ENCODE results near the gene E2F7.

The E2F7 gene

GRCh38 chr12:77010691-77011548 is 54.4 kb downstream of the E2F7 start:
- Histone ChIP-seq H3K4me2 (ENCODE audit: low read length) (no peak overlapping the region), H3K9ac (no peak overlapping the region), H3K4me1 (peaks cover 6% of the 10 kb centered on the region), H3K79me2 (no peaks in the 10 kb centered on the region), H3K27ac (no peak overlapping the region), H3K9me3 (ENCODE audit: control insufficient read depth, low read length) (no peaks in the 10 kb centered on the region), H3K4me3 (ENCODE audit: low read depth, low read length) (no peak overlapping the region), H3K27me3 (ENCODE audit: control insufficient read depth, insufficient read depth, low read length) (no peaks in the 10 kb centered on the region), H2AFZ (peak overlapping the region; percentile 67), H3K36me3 (ENCODE audit: control insufficient read depth, insufficient read depth, low read length) (no peaks in the 10 kb centered on the region)
- TF ChIP-seq CTCF (IDR thresholded peaks at IDR 0.05): peak; percentile 85

GRCh38 chr12:77007476-77007875 is 57.9 kb downstream of the E2F7 start:
- H3K4me1 ChIP-seq: peaks cover 6% of the 10 kb centered on the region
- H3K27me3 ChIP-seq (ENCODE audit: control insufficient read depth, insufficient read depth, low read length): no peaks in the 10 kb centered on the region
- no peaks in the 10 kb centered on the region for H3K9me3 ChIP-seq (ENCODE audit: control insufficient read depth, low read length)
- no peak overlapping the region for H2AFZ ChIP-seq
- H3K4me2 ChIP-seq (ENCODE audit: low read length): no peak overlapping the region
- TF ChIP-seq CTCF (IDR thresholded peaks at IDR 0.05): no peak
- H3K4me3 ChIP-seq (ENCODE audit: low read depth, low read length): no peak overlapping the region
- H3K27ac ChIP-seq: no peak overlapping the region
- no peak overlapping the region for H3K9ac ChIP-seq
- H3K79me2 ChIP-seq: no peaks in the 10 kb centered on the region
- no peaks in the 10 kb centered on the region for H3K36me3 ChIP-seq (ENCODE audit: control insufficient read depth, insufficient read depth, low read length)

GRCh38 chr12:77005611-77006098 is 59.7 kb downstream of the E2F7 start:
- Histone ChIP-seq H3K27ac (no peak overlapping the region), H3K27me3 (ENCODE audit: control insufficient read depth, insufficient read depth, low read length) (no peaks in the 10 kb centered on the region), H3K4me1 (peaks cover 4% of the 10 kb centered on the region), H2AFZ (no peak overlapping the region), H3K9me3 (ENCODE audit: control insufficient read depth, low read length) (no peaks in the 10 kb centered on the region), H3K36me3 (ENCODE audit: control insufficient read depth, insufficient read depth, low read length) (no peaks in the 10 kb centered on the region), H3K4me2 (ENCODE audit: low read length) (no peak overlapping the region), H3K9ac (no peak overlapping the region), H3K4me3 (ENCODE audit: low read depth, low read length) (no peak overlapping the region), H3K79me2 (no peaks in the 10 kb centered on the region)
- no peak for TF ChIP-seq CTCF (IDR thresholded peaks at IDR 0.05)

- Histone ChIP-seq H3K79me2 (no peaks in the 10 kb centered on the region), H3K9me3 (ENCODE audit: control insufficient read depth, low read length) (no peaks in the 10 kb centered on the region), H3K36me3 (ENCODE audit: control insufficient read depth, insufficient read depth, low read length) (no peaks in the 10 kb centered on the region), H3K4me1 (no peaks in the 10 kb centered on the region), H3K27me3 (ENCODE audit: control insufficient read depth, insufficient read depth, low read length) (no peaks in the 10 kb centered on the region), H3K27ac (no peak overlapping the region), H2AFZ (no peak overlapping the region), H3K4me3 (ENCODE audit: low read depth, low read length) (no peak overlapping the region), H3K4me2 (ENCODE audit: low read length) (no peak overlapping the region), H3K9ac (no peak overlapping the region)
- TF ChIP-seq CTCF (IDR thresholded peaks at IDR 0.05): no peak
Observed at GRCh38 chr12:77003914-77004313, 61.5 kb downstream of the E2F7 start.

- H3K4me1 ChIP-seq: no peaks in the 10 kb centered on the region
Observed at GRCh38 chr12:77003246-77003645, 62.1 kb downstream of the E2F7 start.

More at GRCh38 chr12:77003246-77003645, 62.1 kb downstream of the E2F7 start:
- Histone ChIP-seq H3K9ac (no peak overlapping the region), H3K79me2 (no peaks in the 10 kb centered on the region), H3K4me2 (ENCODE audit: low read length) (no peak overlapping the region), H2AFZ (no peak overlapping the region), H3K36me3 (ENCODE audit: control insufficient read depth, insufficient read depth, low read length) (no peaks in the 10 kb centered on the region), H3K9me3 (ENCODE audit: control insufficient read depth, low read length) (no peaks in the 10 kb centered on the region), H3K4me3 (ENCODE audit: low read depth, low read length) (no peak overlapping the region), H3K27ac (no peak overlapping the region), H3K27me3 (ENCODE audit: control insufficient read depth, insufficient read depth, low read length) (no peaks in the 10 kb centered on the region)
- TF ChIP-seq CTCF (IDR thresholded peaks at IDR 0.05): no peak
